ENCODE measurements around the gene MVD.
"Not testable (repeated sequence)": the region's sequence is repeated elsewhere in the genome, so short reads cannot be mapped to it uniquely, and the experiment has no call there.

Gene MVD

GRCh38 chr16:88618956-88619667 is 43.8 kb downstream of the MVD start:
- Mint-ChIP-seq H3K9me3 (no peaks in the 10 kb centered on the region), H3K4me3 (no peak overlapping the region), H3K36me3 (ENCODE audit: low read depth) (peaks cover 17% of the 10 kb centered on the region), H3K27ac (peak overlapping the region; percentile 85), H3K27me3 (ENCODE audit: low read depth) (no peaks in the 10 kb centered on the region), H3K4me1 (ENCODE audit: low read depth) (peaks cover 19% of the 10 kb centered on the region)
- no peak for DNase-seq (ENCODE audit: low spot score)

GRCh38 chr16:88618182-88618955 is 44.5 kb downstream of the MVD start:
- Mint-ChIP-seq H3K4me3 (no peak overlapping the region), H3K36me3 (ENCODE audit: low read depth) (peaks cover 14% of the 10 kb centered on the region), H3K4me1 (ENCODE audit: low read depth) (peaks cover 19% of the 10 kb centered on the region), H3K9me3 (no peaks in the 10 kb centered on the region), H3K27ac (peak overlapping the region; percentile 49), H3K27me3 (ENCODE audit: low read depth) (no peaks in the 10 kb centered on the region)
- no peak for DNase-seq (ENCODE audit: low spot score)

- Mint-ChIP-seq H3K4me1 (ENCODE audit: low read depth) (peaks cover 19% of the 10 kb centered on the region), H3K4me3 (no peak overlapping the region), H3K9me3 (no peaks in the 10 kb centered on the region), H3K27ac (no peak overlapping the region), H3K36me3 (ENCODE audit: low read depth) (peaks cover 12% of the 10 kb centered on the region), H3K27me3 (ENCODE audit: low read depth) (no peaks in the 10 kb centered on the region)
- DNase-seq (ENCODE audit: low spot score) = no peak
Observed at GRCh38 chr16:88617268-88618031, 45.4 kb downstream of the MVD start.

GRCh38 chr16:88616736-88617135 is 46.2 kb downstream of the MVD start:
- H3K27ac Mint-ChIP-seq = no peak overlapping the region
- no peaks in the 10 kb centered on the region for H3K9me3 Mint-ChIP-seq
- DNase-seq (ENCODE audit: low spot score) = no peak
- H3K4me1 Mint-ChIP-seq (ENCODE audit: low read depth) = peaks cover 19% of the 10 kb centered on the region
- H3K4me3 Mint-ChIP-seq = no peak overlapping the region
- peaks cover 12% of the 10 kb centered on the region for H3K36me3 Mint-ChIP-seq (ENCODE audit: low read depth)
- H3K27me3 Mint-ChIP-seq (ENCODE audit: low read depth) = no peaks in the 10 kb centered on the region

- Mint-ChIP-seq H3K27ac (no peak overlapping the region), H3K36me3 (ENCODE audit: low read depth) (peaks cover 12% of the 10 kb centered on the region), H3K27me3 (ENCODE audit: low read depth) (no peaks in the 10 kb centered on the region), H3K4me1 (ENCODE audit: low read depth) (peaks cover 19% of the 10 kb centered on the region), H3K4me3 (no peak overlapping the region), H3K9me3 (no peaks in the 10 kb centered on the region)
- DNase-seq (ENCODE audit: low spot score) = no peak
Observed at GRCh38 chr16:88616320-88616719, 46.6 kb downstream of the MVD start.

DNA sequence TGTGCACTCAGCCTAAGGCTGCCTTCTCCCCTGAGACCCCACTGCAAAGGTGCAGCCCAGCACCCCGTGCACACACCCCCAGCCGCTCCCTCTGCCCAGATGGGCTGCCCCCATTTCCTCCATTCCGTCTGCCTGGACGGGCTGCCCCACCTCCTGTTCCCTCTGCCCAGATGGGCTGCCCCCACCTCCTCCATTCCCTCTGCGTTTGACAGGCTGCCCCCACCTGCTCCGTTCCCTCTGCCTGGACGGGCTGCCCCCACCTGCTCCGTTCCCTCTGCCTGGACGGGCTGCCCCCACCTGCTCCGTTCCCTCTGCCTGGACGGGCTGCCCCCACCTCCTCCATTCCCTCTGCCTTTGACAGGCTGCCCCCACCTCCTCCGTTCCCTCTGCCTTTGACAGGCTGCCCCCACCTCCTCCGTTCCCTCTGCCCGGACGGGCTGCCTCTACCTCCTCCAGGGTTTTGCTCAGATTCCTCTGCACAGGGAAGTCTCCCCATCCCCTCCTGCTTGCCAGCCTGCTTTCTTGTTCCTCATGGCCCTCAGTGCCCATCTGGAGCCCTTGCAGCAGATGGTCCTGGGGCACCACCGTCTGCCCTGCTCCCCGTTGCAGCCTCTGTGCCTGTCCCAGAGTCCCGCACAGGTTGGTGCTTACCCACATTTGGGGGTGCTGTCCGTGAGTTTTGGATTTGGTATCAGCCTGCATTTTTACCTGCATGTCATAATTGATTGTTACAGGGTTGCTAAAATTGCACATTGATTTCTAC is 47.9 kb downstream of the MVD start:
- H3K9me3 Mint-ChIP-seq = no peaks in the 10 kb centered on the region
- peaks cover 14% of the 10 kb centered on the region for H3K4me1 Mint-ChIP-seq (ENCODE audit: low read depth)
- H3K27me3 Mint-ChIP-seq (ENCODE audit: low read depth) = no peaks in the 10 kb centered on the region
- peaks cover 22% of the 10 kb centered on the region for H3K36me3 Mint-ChIP-seq (ENCODE audit: low read depth)
- H3K4me3 Mint-ChIP-seq = no peak overlapping the region
- DNase-seq (ENCODE audit: low spot score) = no peak
- H3K27ac Mint-ChIP-seq = no peak overlapping the region

DNA sequence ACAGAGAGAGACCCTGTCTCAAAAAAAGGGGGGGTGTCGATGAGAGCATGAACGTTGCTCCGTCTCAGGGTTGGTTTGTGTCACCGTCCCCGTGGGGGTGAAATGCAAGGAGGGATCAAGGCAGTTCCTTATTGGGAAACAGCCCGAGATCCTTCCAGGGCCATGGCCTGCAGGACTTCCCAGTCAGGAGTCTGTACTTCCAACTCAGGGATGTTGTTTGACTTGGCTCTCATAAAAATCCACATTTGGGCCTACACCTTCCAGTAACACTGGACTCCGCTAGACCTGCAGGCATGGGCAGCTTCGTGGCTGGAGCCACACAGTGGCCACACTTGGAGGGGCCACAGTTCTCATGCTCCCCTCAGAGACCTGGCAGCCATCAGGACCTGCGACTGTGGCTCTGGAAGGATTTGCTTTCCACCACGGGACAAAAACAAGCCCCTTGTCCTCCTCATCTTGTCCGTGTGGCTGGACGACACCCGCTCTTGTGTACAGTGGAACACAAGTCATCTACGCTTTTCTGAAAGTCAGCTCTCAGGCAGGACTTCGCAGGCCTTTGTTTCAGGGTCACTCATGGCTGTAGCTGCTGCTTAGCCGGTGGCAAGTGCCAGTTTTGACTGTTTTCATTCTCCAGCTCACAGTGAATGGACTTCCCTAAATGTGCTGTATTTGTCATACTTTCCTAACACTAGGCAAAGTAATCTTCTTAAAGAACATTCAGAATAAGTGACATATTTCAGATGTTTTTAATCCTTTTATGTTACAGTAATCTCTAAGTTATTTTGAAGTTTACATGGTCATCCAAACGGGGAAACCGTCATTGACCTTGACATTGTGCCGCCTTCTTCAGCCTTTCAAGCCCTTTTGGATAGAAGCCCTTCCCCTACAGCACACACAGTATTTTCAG is 48.7 kb downstream of the MVD start:
- H3K27me3 Mint-ChIP-seq (ENCODE audit: low read depth) = no peaks in the 10 kb centered on the region
- H3K27ac Mint-ChIP-seq = no peak overlapping the region
- peaks cover 26% of the 10 kb centered on the region for H3K36me3 Mint-ChIP-seq (ENCODE audit: low read depth)

DNA sequence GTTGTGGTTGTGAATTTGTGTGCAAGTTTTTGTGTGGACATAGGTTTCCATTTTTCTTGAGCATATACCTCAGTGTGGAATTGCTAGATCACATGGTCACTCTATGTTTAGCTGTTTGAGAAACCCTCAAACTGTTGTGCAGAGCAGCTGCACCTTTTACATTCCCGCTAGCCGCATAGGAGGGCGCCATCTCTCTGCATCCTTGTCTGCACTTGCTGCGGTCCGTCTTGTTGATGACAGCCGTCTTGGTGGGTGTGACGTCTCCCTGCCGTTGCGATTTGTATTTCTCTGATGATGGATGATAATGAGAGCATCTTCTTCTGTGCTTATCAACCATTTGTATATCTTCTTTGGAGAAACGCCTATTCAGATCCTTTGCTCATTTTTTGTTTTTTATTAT is 49.6 kb downstream of the MVD start:
- Mint-ChIP-seq H3K27me3 (ENCODE audit: low read depth) (no peaks in the 10 kb centered on the region), H3K4me3 (no peak overlapping the region), H3K27ac (no peak overlapping the region), H3K36me3 (ENCODE audit: low read depth) (peaks cover 28% of the 10 kb centered on the region), H3K4me1 (ENCODE audit: low read depth) (peaks cover 2% of the 10 kb centered on the region), H3K9me3 (no peaks in the 10 kb centered on the region)
- no peak for DNase-seq (ENCODE audit: low spot score)

More for the DNA sequence above, 48.7 kb downstream of the MVD start:
- Mint-ChIP-seq H3K4me3 (no peak overlapping the region), H3K4me1 (ENCODE audit: low read depth) (peaks cover 6% of the 10 kb centered on the region), H3K9me3 (no peaks in the 10 kb centered on the region)
- no peak for DNase-seq (ENCODE audit: low spot score)

GRCh38 chr16:88610909-88611812 is 51.7 kb downstream of the MVD start:
- Mint-ChIP-seq H3K4me1 (ENCODE audit: low read depth) (no peaks in the 10 kb centered on the region), H3K9me3 (no peaks in the 10 kb centered on the region), H3K27ac (no peak overlapping the region), H3K36me3 (ENCODE audit: low read depth) (peaks cover 34% of the 10 kb centered on the region), H3K4me3 (no peak overlapping the region), H3K27me3 (ENCODE audit: low read depth) (no peaks in the 10 kb centered on the region)
- no peak for DNase-seq (ENCODE audit: low spot score)

DNA sequence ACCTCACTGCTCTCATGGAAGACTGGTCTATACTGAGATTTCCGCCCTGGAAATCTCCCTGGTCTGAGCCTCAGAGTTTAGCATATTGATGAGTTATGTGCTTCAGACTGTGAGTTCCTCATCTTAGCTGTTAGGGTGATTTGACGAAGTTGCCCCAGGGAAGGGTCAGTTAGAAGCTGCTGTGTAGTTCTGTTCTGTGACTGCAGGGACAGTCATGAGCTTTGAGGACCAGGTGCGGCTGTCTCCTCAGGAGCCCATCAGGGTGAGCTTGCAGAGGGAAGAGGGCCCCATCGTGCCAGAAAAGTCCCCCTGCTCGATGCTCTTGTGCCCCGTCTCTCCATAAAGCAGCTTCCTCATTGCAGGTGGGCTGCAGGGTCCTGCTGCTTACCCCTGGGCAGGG is 52.8 kb downstream of the MVD start:
- Mint-ChIP-seq H3K27ac (no peak overlapping the region), H3K27me3 (ENCODE audit: low read depth) (no peaks in the 10 kb centered on the region), H3K36me3 (ENCODE audit: low read depth) (peaks cover 40% of the 10 kb centered on the region), H3K4me3 (no peak overlapping the region), H3K4me1 (ENCODE audit: low read depth) (no peaks in the 10 kb centered on the region), H3K9me3 (no peaks in the 10 kb centered on the region)
- DNase-seq (ENCODE audit: low spot score) = no peak

GRCh38 chr16:88609426-88609825 is 53.5 kb downstream of the MVD start:
- H3K4me1 Mint-ChIP-seq (ENCODE audit: low read depth); H3K27me3 Mint-ChIP-seq (ENCODE audit: low read depth); H3K9me3 Mint-ChIP-seq; DNase-seq (ENCODE audit: low spot score); H3K27ac Mint-ChIP-seq; H3K4me3 Mint-ChIP-seq: not testable (repeated sequence)
- peaks cover 40% of the 10 kb centered on the region for H3K36me3 Mint-ChIP-seq (ENCODE audit: low read depth)

GRCh38 chr16:88608076-88608475 is 54.8 kb downstream of the MVD start:
- H3K27ac Mint-ChIP-seq = no peak overlapping the region

More at GRCh38 chr16:88608076-88608475, 54.8 kb downstream of the MVD start:
- Mint-ChIP-seq H3K36me3 (ENCODE audit: low read depth) (peaks cover 39% of the 10 kb centered on the region), H3K9me3 (no peaks in the 10 kb centered on the region), H3K4me3 (no peak overlapping the region), H3K4me1 (ENCODE audit: low read depth) (no peaks in the 10 kb centered on the region), H3K27me3 (ENCODE audit: low read depth) (no peaks in the 10 kb centered on the region)
- no peak for DNase-seq (ENCODE audit: low spot score)
